Activated CD4-positive, CD25-positive, alpha-beta regulatory T cell treated with anti-CD3 and anti-CD28 coated beads, Interleukin-2, amount 50 U/mL, for 24 hours (primary cell): ENCODE data around the gene CLIC5.

Experiments used
- ATAC-seq, 2 donors: fragments of 150-1000 bp; cut with Tn5 transposase; one replicate each; pipeline ENCODE4 v1.10.0; 2021; ENCODE audit warnings: mild to moderate bottlenecking in 1 of 2, moderate library complexity in 1 of 2

The CLIC5 gene

GRCh38 chr6:45836438-45836824, 179.2 kb downstream of the CLIC5 start:
- no peak for ATAC-seq

DNA sequence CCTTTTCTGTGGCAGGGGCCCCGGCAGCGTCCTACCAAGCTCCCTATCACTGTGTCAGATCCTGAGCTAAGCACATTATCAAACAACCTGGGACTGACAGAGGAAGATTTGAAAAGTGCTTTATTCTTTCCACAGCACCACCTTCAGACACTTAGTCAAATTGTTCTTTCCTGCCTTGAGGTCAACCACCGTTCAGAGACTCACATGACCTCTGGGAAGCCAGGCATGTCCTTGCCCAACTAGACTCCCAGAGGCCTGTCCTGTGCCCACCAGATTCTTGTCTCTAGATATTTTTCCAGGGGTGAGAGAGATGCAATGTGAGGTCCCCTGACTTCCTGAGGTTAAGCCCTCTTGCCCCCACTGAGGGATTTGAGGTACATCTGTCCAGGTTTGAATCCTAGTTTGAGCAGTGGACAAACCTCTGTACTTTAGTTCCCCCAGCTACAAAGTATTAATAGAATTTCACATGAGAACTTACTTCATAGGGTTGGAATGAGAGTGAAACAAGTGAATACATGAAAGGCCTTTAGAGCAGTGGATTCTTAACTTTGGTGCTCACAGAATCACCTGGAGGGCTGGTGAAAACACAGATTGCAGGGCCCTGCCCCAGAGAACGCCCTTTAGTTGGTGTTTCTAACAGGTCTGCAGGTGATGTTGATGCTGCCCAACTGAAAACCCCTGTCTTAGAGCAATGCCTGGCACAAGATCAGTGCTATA, 179.8 kb downstream of the CLIC5 start:
- ATAC-seq: no peak

- no peak for ATAC-seq
Measured at GRCh38 chr6:45832063-45832462, 183.6 kb downstream of the CLIC5 start.
